IMR-90 (cell line): Measurements from ENCODE around the gene PCDHB1. TPM values are rescaled to one million over a fixed set of nuclear protein-coding genes. Genes with fewer than 3 reads are reported as not detected.

ENCODE experiments used
- ATAC-seq: fragments of 200-7000 bp; cut with Tn5 transposase; 2 replicates; pipeline ENCODE4 v1.9.1; 2020; ENCODE audit warnings: low read depth, mild to moderate bottlenecking, moderate library complexity
- BruUV-seq: library from RNA; stranded (reverse); fragments of 400-500 nt; replicated peaks from 2 replicates; lab custom pipeline; 2021; lab: Mats Ljungman, UMichigan
- CTCF ChIA-PET: fragments of 300-600 bp; formaldehyde crosslinking; extraction: SDS; loops from one replicate; lab custom pipeline; 2021; ENCODE audit warnings: antibody characterized with exemption; lab: Yijun Ruan, JAX
- POLR2A ChIA-PET: fragments of 300-600 bp; sonication (Branson Sonifier 250); formaldehyde crosslinking; loops from one replicate; lab custom pipeline; 2022; ENCODE audit warnings: antibody characterized with exemption; ENCODE audit not compliant: unreplicated experiment; lab: Charles Lee
- DNase-seq: peaks from one replicate; pipeline ENCODE4 v3.0.0; 2013
- H2AFZ ChIP-seq: replicated peaks from 2 replicates; pipeline ENCODE3; 2013; ENCODE audit warnings: low read length, mild to moderate bottlenecking; ENCODE audit not compliant: poor library complexity
- H2AK5ac ChIP-seq: 2 replicates; pipeline ENCODE4 v1.6.1; 2013; ENCODE audit warnings: low read depth, low read length, inconsistent platforms
- H2AK9ac ChIP-seq: replicated peaks from 2 replicates; pipeline ENCODE3; 2013; ENCODE audit warnings: mild to moderate bottlenecking, low read depth, low read length, moderate library complexity; ENCODE audit not compliant: poor library complexity
- H2BK120ac ChIP-seq: 2 replicates; pipeline ENCODE4 v1.6.1; 2013; ENCODE audit warnings: low read depth, low read length, inconsistent platforms
- H2BK15ac ChIP-seq: 3 replicates; pipeline ENCODE4 v1.6.1; 2013; ENCODE audit warnings: low read depth, low read length, inconsistent platforms
- H2BK20ac ChIP-seq: 2 replicates; pipeline ENCODE4 v1.6.1; 2013; ENCODE audit warnings: low read depth, mild to moderate bottlenecking, inconsistent platforms, low read length, moderate library complexity
- H2BK5ac ChIP-seq: 2 replicates; pipeline ENCODE4 v1.6.1; 2013; ENCODE audit warnings: mild to moderate bottlenecking, low read depth, low read length, inconsistent platforms; ENCODE audit not compliant: poor library complexity, severe bottlenecking
- H3K14ac ChIP-seq: replicated peaks from 2 replicates; pipeline ENCODE4 v1.6.1; 2013; ENCODE audit warnings: low read depth, low read length, inconsistent platforms
- H3K18ac ChIP-seq: 2 replicates; pipeline ENCODE4 v1.6.1; 2013; ENCODE audit warnings: low read depth, low read length, control low read depth
- H3K23ac ChIP-seq: 2 replicates; pipeline ENCODE4 v1.6.1; 2013; ENCODE audit warnings: low read depth, low read length, inconsistent platforms
- H3K27ac ChIP-seq: 2 replicates; pipeline ENCODE4 v1.5.1; 2013; ENCODE audit warnings: mild to moderate bottlenecking, control low read depth, low read length; ENCODE audit not compliant: insufficient read depth
- H3K27me3 ChIP-seq: 2 replicates; pipeline ENCODE4 v1.6.1; 2013; ENCODE audit warnings: low read length; ENCODE audit not compliant: control insufficient read depth, insufficient read depth
- H3K36me3 ChIP-seq: 2 replicates; pipeline ENCODE4 v1.6.1; 2013; ENCODE audit warnings: low read length, mixed read lengths; ENCODE audit not compliant: control insufficient read depth, insufficient read depth
- H3K4ac ChIP-seq: 2 replicates; pipeline ENCODE4 v1.6.1; 2013; ENCODE audit warnings: low read depth, low read length, inconsistent platforms
- H3K4me1 ChIP-seq: 2 replicates; pipeline ENCODE4 v1.6.1; 2013; ENCODE audit warnings: low read length, mixed read lengths; ENCODE audit not compliant: control insufficient read depth, insufficient read depth
- H3K4me2 ChIP-seq: 2 replicates; pipeline ENCODE4 v1.6.1; 2013; ENCODE audit warnings: low read depth, mild to moderate bottlenecking, control low read depth, low read length, moderate library complexity
- H3K4me3 ChIP-seq: 2 replicates; pipeline ENCODE4 v1.5.1; 2013; ENCODE audit warnings: low read depth, mild to moderate bottlenecking, control low read depth, low read length, moderate library complexity; ENCODE audit not compliant: insufficient read depth
- H3K56ac ChIP-seq: 2 replicates; pipeline ENCODE4 v1.6.1; 2013; ENCODE audit warnings: low read length, inconsistent platforms; ENCODE audit not compliant: insufficient read depth; ENCODE audit errors: extremely low read depth
- H3K79me1 ChIP-seq, 2 experiments: 2 replicates each; pipeline ENCODE4 v1.6.1; 2013; ENCODE audit warnings: low read length in 2 of 2, inconsistent platforms in 1 of 2, low read depth in 1 of 2
- H3K9ac ChIP-seq: 2 replicates; pipeline ENCODE4 v1.6.1; 2013; ENCODE audit warnings: low read depth, low read length, control low read depth
- H3K9me1 ChIP-seq: 2 replicates; pipeline ENCODE4 v1.6.1; 2013; ENCODE audit warnings: low read length, inconsistent platforms; ENCODE audit not compliant: insufficient read depth
- H3K9me3 ChIP-seq: 2 replicates; pipeline ENCODE4 v1.6.1; 2013; ENCODE audit warnings: low read length; ENCODE audit not compliant: control insufficient read depth, insufficient read depth
- H4K20me1 ChIP-seq: 2 replicates; pipeline ENCODE4 v1.6.1; 2013; ENCODE audit warnings: low read length, inconsistent platforms; ENCODE audit not compliant: insufficient read depth
- H4K5ac ChIP-seq: 2 replicates; pipeline ENCODE4 v1.6.1; 2013; ENCODE audit warnings: mild to moderate bottlenecking, low read depth, low read length, control low read depth
- H4K8ac ChIP-seq, 2 experiments: 2 replicates each; pipeline ENCODE4 v1.6.1; 2013; ENCODE audit warnings: low read depth in 2 of 2, low read length in 2 of 2, control low read depth in 1 of 2, inconsistent platforms in 1 of 2
- H4K91ac ChIP-seq: 2 replicates; pipeline ENCODE4 v1.6.1; 2013; ENCODE audit warnings: low read depth, low read length, inconsistent platforms; ENCODE audit not compliant: insufficient read depth
- FOS ChIP-seq: fragments of 150-350 bp; IDR thresholded peaks from 2 replicates; pipeline ENCODE4 v1.6.1; 2016; ENCODE audit warnings: low read depth, low read length
- MAZ ChIP-seq: IDR thresholded peaks from 2 replicates; pipeline ENCODE4 v1.6.1; 2012; ENCODE audit warnings: low read depth, mild to moderate bottlenecking, low read length, improper control_type of control experiment, moderate library complexity, borderline replicate concordance
- NFE2L2 ChIP-seq: fragments of 150-350 bp; IDR thresholded peaks from 2 replicates; pipeline ENCODE4 v1.6.1; 2016; ENCODE audit warnings: low read depth, mild to moderate bottlenecking, low read length
- RCOR1 ChIP-seq: IDR thresholded peaks from 2 replicates; pipeline ENCODE4 v1.6.1; 2012; ENCODE audit warnings: mild to moderate bottlenecking, low read length, improper control_type of control experiment; ENCODE audit not compliant: insufficient replicate concordance
- WGBS, 2 experiments: methylation state at CpG; one replicate each; pipeline versions ENCODE4 v1.1.5 to v1.1.7; 2013; ENCODE audit warnings: missing lambda C conversion rate in 2 of 2; ENCODE audit not compliant: insufficient read length in 1 of 2; ENCODE audit errors: extremely low coverage in 2 of 2; 5-methylcytosine and 5-hydroxymethylcytosine counted together
- dilution Hi-C: fragments of 300-500 bp; cut with HindIII; formaldehyde crosslinking; loops from one replicate; pipeline ENCODE4 v1.14.3; 2018; ENCODE audit warnings: low sequenced_read_pairs; ENCODE audit not compliant: unreplicated experiment
- in situ Hi-C: fragments of 300-500 bp; cut with MboI; formaldehyde crosslinking; loops from 3 replicates; pipeline ENCODE4 v1.14.3; 2019; ENCODE audit warnings: low sequenced_read_pairs, inconsistent platforms, mixed read lengths
- intact Hi-C: fragments of 100-400 bp; cut with micrococcal nuclease; formaldehyde crosslinking; loops from 2 replicates; pipeline ENCODE4 v1.10.0; 2022
- polyA plus RNA-seq, 3 experiments: library from polyadenylated mRNA; depleted of rRNA; stranded (reverse); fragments of >200 nt; gene quantifications; 2 replicates each; pipeline ENCODE4 v1.2.3, GENCODE V29; 2012; ENCODE audit warnings: low replicate concordance in 1 of 3
- total RNA-seq: library from RNA; depleted of rRNA; stranded (reverse); fragments of >200 nt; gene quantifications from 2 replicates; pipeline ENCODE4 v1.2.3, GENCODE V29; 2012; rRNA removed

PCDHB1 gene
- total and polyA plus RNA-seq, 2 of the 4 experiments (the other 2 are of a cell fraction) = not detected

- in situ Hi-C loops = no loop called here
- WGBS, 2 experiments = 40% methylated on average over 1 of the region's 2 CpGs; no CpG with 5 or more reads in 1 of the 2 experiments
These were observed 54.2 kb downstream of the PCDHB1 start for GRCh38 chr5:141105350-141105749.

More at GRCh38 chr5:141105350-141105749, 54.2 kb downstream of the PCDHB1 start:
- Histone ChIP-seq H3K14ac (no peak overlapping the region), H3K36me3 (no peaks in the 10 kb centered on the region), H3K27me3 (no peaks in the 10 kb centered on the region), H2AK9ac (no peak overlapping the region), H2AFZ (no peak overlapping the region), H3K4me2 (no peak overlapping the region), H3K4me1 (no peaks in the 10 kb centered on the region), H3K4ac (no peak overlapping the region), H2BK20ac (no peak overlapping the region), H2BK5ac (no peak overlapping the region), H3K4me3 (no peak overlapping the region), H3K27ac (no peak overlapping the region), H4K91ac (no peak overlapping the region), H4K5ac (no peak overlapping the region), H4K8ac (no peak overlapping the region), H3K9me3 (peaks cover 15% of the 10 kb centered on the region; the same call in 1 of the 2 replicates), H2BK15ac (no peak overlapping the region), H3K79me1 (no peaks in the 10 kb centered on the region), H3K9ac (no peak overlapping the region), H3K56ac (no peak overlapping the region), H3K23ac (no peak overlapping the region), H2AK5ac (no peak overlapping the region), H4K20me1 (no peaks in the 10 kb centered on the region), H3K9me1 (no peaks in the 10 kb centered on the region), H3K18ac (no peak overlapping the region), H2BK120ac (no peak overlapping the region)
- no peak for ATAC-seq
- ChIA-PET CTCF (no interaction called here), POLR2A (no interaction called here)
- dilution Hi-C loops = no loop called here
- DNase-seq = no peak
- no TSS peak for BruUV-seq
- TF ChIP-seq NFE2L2 = 0 out of 2 replicates have a peak, but pooled peaks have one; percentile 45
- no peak for TF ChIP-seq RCOR1
- no peak for TF ChIP-seq MAZ
- no peak for TF ChIP-seq FOS
- intact Hi-C loops = no loop called here

Other genes with a start within 250 kb of the PCDHB1 start
- under 0.01 and 0.28 TPM in 2 replicates for gene PCDHA4, start 244.3 kb upstream of the PCDHB1 start, total RNA-seq
- 0.02 TPM in 1 of 2 replicates, not detected in the other for gene PCDHA4, start 244.3 kb upstream of the PCDHB1 start, polyA plus RNA-seq (2012; rRNA removed)
- gene PCDHA5, start 229.8 kb upstream of the PCDHB1 start, total RNA-seq = not detected in 2 replicates
- gene PCDHA5, start 229.8 kb upstream of the PCDHB1 start, polyA plus RNA-seq (2012; rRNA removed) = not detected in 2 replicates
- under 0.01 TPM in 1 of 2 replicates, not detected in the other for gene PCDHA6, start 223.4 kb upstream of the PCDHB1 start, total RNA-seq
- gene PCDHA6, start 223.4 kb upstream of the PCDHB1 start, polyA plus RNA-seq (2012; rRNA removed) = 0.03 TPM in 1 of 2 replicates, not detected in the other
- under 0.01 and 0.18 TPM in 2 replicates for gene PCDHA7, start 217.1 kb upstream of the PCDHB1 start, total RNA-seq
- 0.10 and 0.16 TPM in 2 replicates for gene PCDHA7, start 217.1 kb upstream of the PCDHB1 start, polyA plus RNA-seq (2012; rRNA removed)
- gene PCDHA8, start 210.2 kb upstream of the PCDHB1 start, total RNA-seq = under 0.01 TPM in 1 of 2 replicates, not detected in the other
- 0.02 TPM in 1 of 2 replicates, not detected in the other for gene PCDHA8, start 210.2 kb upstream of the PCDHB1 start, polyA plus RNA-seq (2012; rRNA removed)
- gene PCDHA9, start 203.0 kb upstream of the PCDHB1 start, total RNA-seq = under 0.01 TPM in 2 replicates
- gene PCDHA9, start 203.0 kb upstream of the PCDHB1 start, polyA plus RNA-seq (2012; rRNA removed) = not detected in 2 replicates
- gene PCDHA10, start 195.5 kb upstream of the PCDHB1 start, total RNA-seq = under 0.01 TPM in 2 replicates
- gene PCDHA10, start 195.5 kb upstream of the PCDHB1 start, polyA plus RNA-seq (2012; rRNA removed) = 0.02 TPM in 1 of 2 replicates, not detected in the other
- gene PCDHA11, start 182.4 kb upstream of the PCDHB1 start, total RNA-seq = under 0.01 TPM in 1 of 2 replicates, not detected in the other
- not detected in 2 replicates for gene PCDHA11, start 182.4 kb upstream of the PCDHB1 start, polyA plus RNA-seq (2012; rRNA removed)
- not detected in 2 replicates for gene PCDHA12, start 176.1 kb upstream of the PCDHB1 start, total RNA-seq
- 0.03 TPM in 1 of 2 replicates, not detected in the other for gene PCDHA12, start 176.1 kb upstream of the PCDHB1 start, polyA plus RNA-seq (2012; rRNA removed)
- not detected in 2 replicates for gene PCDHA13, start 169.2 kb upstream of the PCDHB1 start, total RNA-seq
- gene PCDHA13, start 169.2 kb upstream of the PCDHB1 start, polyA plus RNA-seq (2012; rRNA removed) = not detected in 2 replicates
- gene PCDHAC1, start 125.1 kb upstream of the PCDHB1 start, total RNA-seq = under 0.01 TPM in 1 of 2 replicates, not detected in the other
- gene PCDHAC1, start 125.1 kb upstream of the PCDHB1 start, polyA plus RNA-seq (2012; rRNA removed) = not detected in 2 replicates
- not detected in 2 replicates for gene PCDHAC2, start 84.9 kb upstream of the PCDHB1 start, total RNA-seq
- gene PCDHAC2, start 84.9 kb upstream of the PCDHB1 start, polyA plus RNA-seq (2012; rRNA removed) = not detected in 2 replicates
- 0.36 and 0.56 TPM in 2 replicates for gene PCDHB2, start 43.2 kb downstream of the PCDHB1 start, total RNA-seq
- gene PCDHB2, start 43.2 kb downstream of the PCDHB1 start, polyA plus RNA-seq (2012; rRNA removed) = 0.46 and 0.65 TPM in 2 replicates
- under 0.01 and 0.18 TPM in 2 replicates for gene PCDHB3, start 49.1 kb downstream of the PCDHB1 start, total RNA-seq
- 0.10 and 0.12 TPM in 2 replicates for gene PCDHB3, start 49.1 kb downstream of the PCDHB1 start, polyA plus RNA-seq (2012; rRNA removed)
- gene PCDHB4, start 70.4 kb downstream of the PCDHB1 start, total RNA-seq = under 0.01 TPM in 1 of 2 replicates, not detected in the other
- 0.03 and 0.06 TPM in 2 replicates for gene PCDHB4, start 70.4 kb downstream of the PCDHB1 start, polyA plus RNA-seq (2012; rRNA removed)
- gene PCDHB5, start 83.8 kb downstream of the PCDHB1 start, total RNA-seq = 0.18 and 0.28 TPM in 2 replicates
- 0.32 TPM in 2 replicates for gene PCDHB5, start 83.8 kb downstream of the PCDHB1 start, polyA plus RNA-seq (2012; rRNA removed)
- gene PCDHB6, start 98.7 kb downstream of the PCDHB1 start, total RNA-seq = under 0.01 TPM in 1 of 2 replicates, not detected in the other
- 0.07 and 0.11 TPM in 2 replicates for gene PCDHB6, start 98.7 kb downstream of the PCDHB1 start, polyA plus RNA-seq (2012; rRNA removed)
- gene PCDHB7, start 121.3 kb downstream of the PCDHB1 start, total RNA-seq = 0.18 and 0.28 TPM in 2 replicates
- gene PCDHB7, start 121.3 kb downstream of the PCDHB1 start, polyA plus RNA-seq (2012; rRNA removed) = 0.27 and 0.38 TPM in 2 replicates
- gene PCDHB8, start 126.4 kb downstream of the PCDHB1 start, total RNA-seq = 0.18 and 0.28 TPM in 2 replicates
- 0.03 and 0.07 TPM in 2 replicates for gene PCDHB8, start 126.4 kb downstream of the PCDHB1 start, polyA plus RNA-seq (2012; rRNA removed)
- 0.18 and 0.56 TPM in 2 replicates for gene PCDHB16, start 131.0 kb downstream of the PCDHB1 start, total RNA-seq
- gene PCDHB16, start 131.0 kb downstream of the PCDHB1 start, polyA plus RNA-seq (2012; rRNA removed) = 0.36 and 0.93 TPM in 2 replicates
- gene PCDHB9, start 135.8 kb downstream of the PCDHB1 start, total RNA-seq = under 0.01 and 0.18 TPM in 2 replicates
- 0.10 and 0.24 TPM in 2 replicates for gene PCDHB9, start 135.8 kb downstream of the PCDHB1 start, polyA plus RNA-seq (2012; rRNA removed)
- gene PCDHB10, start 141.0 kb downstream of the PCDHB1 start, total RNA-seq = under 0.01 and 0.18 TPM in 2 replicates
- 0.19 and 0.22 TPM in 2 replicates for gene PCDHB10, start 141.0 kb downstream of the PCDHB1 start, polyA plus RNA-seq (2012; rRNA removed)
- gene PCDHB11, start 148.3 kb downstream of the PCDHB1 start, total RNA-seq = under 0.01 TPM in 2 replicates
- gene PCDHB11, start 148.3 kb downstream of the PCDHB1 start, polyA plus RNA-seq (2012; rRNA removed) = 0.05 TPM in 1 of 2 replicates, not detected in the other
- gene PCDHB12, start 157.3 kb downstream of the PCDHB1 start, total RNA-seq = under 0.01 and 0.18 TPM in 2 replicates
- gene PCDHB12, start 157.3 kb downstream of the PCDHB1 start, polyA plus RNA-seq (2012; rRNA removed) = 0.09 and 0.13 TPM in 2 replicates
- gene PCDHB13, start 162.5 kb downstream of the PCDHB1 start, total RNA-seq = 0.18 and 0.28 TPM in 2 replicates
- gene PCDHB13, start 162.5 kb downstream of the PCDHB1 start, polyA plus RNA-seq (2012; rRNA removed) = 0.26 and 0.27 TPM in 2 replicates
- 0.18 and 0.28 TPM in 2 replicates for gene PCDHB14, start 172.0 kb downstream of the PCDHB1 start, total RNA-seq
- gene PCDHB14, start 172.0 kb downstream of the PCDHB1 start, polyA plus RNA-seq (2012; rRNA removed) = 0.36 and 0.39 TPM in 2 replicates
- 0.18 and 0.28 TPM in 2 replicates for gene PCDHB15, start 194.0 kb downstream of the PCDHB1 start, total RNA-seq
- 0.14 and 0.17 TPM in 2 replicates for gene PCDHB15, start 194.0 kb downstream of the PCDHB1 start, polyA plus RNA-seq (2012; rRNA removed)